HG03571 (cell line): ENCODE results near the gene TMEM253.

Source experiments
- ATAC-seq: cut with Tn5 transposase; IDR thresholded peaks from one replicate; pipeline ENCODE4 v1.9.1; 2021; ENCODE audit not compliant: unreplicated experiment

Gene TMEM253

GRCh38 chr14:21089877-21090193 lies 11.0 kb upstream of the TMEM253 start:
- no peak for ATAC-seq

GRCh38 chr14:21090194-21090939 lies 10.5 kb upstream of the TMEM253 start:
- ATAC-seq: no peak

GRCh38 chr14:21090940-21091663 lies 9.8 kb upstream of the TMEM253 start:
- no peak for ATAC-seq

- no peak for ATAC-seq
These were observed 9.0 kb upstream of the TMEM253 start for GRCh38 chr14:21091821-21092272.

- ATAC-seq: peak; percentile 82
These were observed 8.4 kb upstream of the TMEM253 start for GRCh38 chr14:21092273-21093011.

- ATAC-seq: no peak
These were observed 7.8 kb upstream of the TMEM253 start for GRCh38 chr14:21093018-21093417.

GRCh38 chr14:21093769-21094681 lies 6.8 kb upstream of the TMEM253 start:
- no peak for ATAC-seq

GRCh38 chr14:21095430-21096205 lies 5.2 kb upstream of the TMEM253 start:
- ATAC-seq: no peak

GRCh38 chr14:21096438-21096837 lies 4.4 kb upstream of the TMEM253 start:
- ATAC-seq: no peak

GRCh38 chr14:21096978-21097635 lies 3.8 kb upstream of the TMEM253 start:
- ATAC-seq: no peak

- ATAC-seq: no peak
These were observed 3.2 kb upstream of the TMEM253 start for GRCh38 chr14:21097636-21098075.

- no peak for ATAC-seq
These were observed 2.6 kb upstream of the TMEM253 start, which contains the start of gene ZNF219 for GRCh38 chr14:21098076-21098891. Gene ZNF219, minus strand, starts transcription at chr14:21098655. Its CDS starts 5,064 bp downstream, at chr14:21093591.

- ATAC-seq: no peak
These were observed 1.8 kb upstream of the TMEM253 start for GRCh38 chr14:21098892-21099595.

GRCh38 chr14:21099596-21099985 lies 1.3 kb upstream of the TMEM253 start:
- ATAC-seq: no peak

GRCh38 chr14:21101802-21102413 lies 1.0 kb downstream of the TMEM253 start:
- no peak for ATAC-seq

GRCh38 chr14:21102521-21103410 lies 1.9 kb downstream of the TMEM253 start:
- no peak for ATAC-seq

- no peak for ATAC-seq
These were observed 2.5 kb downstream of the TMEM253 start for GRCh38 chr14:21103411-21103709.
